Neural crest cell (in vitro differentiated cells): ENCODE data around the gene ADORA1. TPM values are rescaled to one million over a fixed set of nuclear protein-coding genes. Genes with fewer than 3 reads are reported as not detected.

Experiments
- DNase-seq: peaks from one replicate; pipeline ENCODE4 v3.0.0; 2021; ENCODE audit warnings: low read depth, mixed read lengths, low spot score
- H3K27ac Mint-ChIP-seq: one replicate; pipeline ENCODE4 v1.8.0; 2021; ENCODE audit warnings: mild to moderate bottlenecking, mixed read lengths; ENCODE audit not compliant: unreplicated experiment
- H3K27me3 Mint-ChIP-seq: 2 replicates; pipeline ENCODE4 v1.8.0; 2021; ENCODE audit warnings: low read depth, mild to moderate bottlenecking, mixed read lengths
- H3K36me3 Mint-ChIP-seq: 2 replicates; pipeline ENCODE4 v1.8.0; 2021; ENCODE audit warnings: low read depth, mild to moderate bottlenecking, mixed read lengths
- H3K4me1 Mint-ChIP-seq: 2 replicates; pipeline ENCODE4 v1.8.0; 2021; ENCODE audit warnings: mixed read lengths
- H3K4me3 Mint-ChIP-seq: one replicate; pipeline ENCODE4 v1.8.0; 2021; ENCODE audit warnings: mild to moderate bottlenecking, mixed read lengths
- H3K9me3 Mint-ChIP-seq: 2 replicates; pipeline ENCODE4 v1.8.0; 2021; ENCODE audit warnings: mixed read lengths
- CTCF ChIP-seq: fragments of 200-600 bp; sonication (generic); conservative IDR thresholded peaks from 2 replicates; pipeline ENCODE4 v1.5.0; 2021; ENCODE audit warnings: antibody characterized with exemption, mild to moderate bottlenecking
- total RNA-seq: library from RNA; stranded (reverse); gene quantifications from 2 replicates; pipeline ENCODE4 v1.2.1, GENCODE V29; 2021

The ADORA1 gene
- total RNA-seq, 1 donor from 2014 or later, result 1.9 TPM

GRCh38 chr1:203197625-203198024 is 70.1 kb downstream of the ADORA1 start:
- no peak for TF ChIP-seq CTCF
- DNase-seq, result no peak
- Mint-ChIP-seq H3K4me1 (peaks cover 1% of the 10 kb centered on the region), H3K36me3 (no peaks in the 10 kb centered on the region), H3K27ac (no peak overlapping the region), H3K4me3 (no peak overlapping the region), H3K27me3 (no peaks in the 10 kb centered on the region), H3K9me3 (no peaks in the 10 kb centered on the region)

- no peak for DNase-seq
- Mint-ChIP-seq H3K27me3 (peaks cover 2% of the 10 kb centered on the region), H3K9me3 (no peaks in the 10 kb centered on the region), H3K4me1 (no peaks in the 10 kb centered on the region), H3K27ac (no peak overlapping the region), H3K36me3 (no peaks in the 10 kb centered on the region), H3K4me3 (no peak overlapping the region)
- TF ChIP-seq CTCF, result no peak
These were observed 71.5 kb downstream of the ADORA1 start for GRCh38 chr1:203199002-203199401.

- peaks cover 2% of the 10 kb centered on the region for H3K27me3 Mint-ChIP-seq
- no peak overlapping the region for H3K4me3 Mint-ChIP-seq
- H3K9me3 Mint-ChIP-seq, result no peaks in the 10 kb centered on the region
- H3K36me3 Mint-ChIP-seq, result no peaks in the 10 kb centered on the region
- no peaks in the 10 kb centered on the region for H3K4me1 Mint-ChIP-seq
- H3K27ac Mint-ChIP-seq, result no peak overlapping the region
- TF ChIP-seq CTCF, result no peak
- DNase-seq, result no peak
These were observed 71.9 kb downstream of the ADORA1 start for GRCh38 chr1:203199481-203199815.

- Mint-ChIP-seq H3K36me3 (no peaks in the 10 kb centered on the region), H3K27me3 (peaks cover 2% of the 10 kb centered on the region), H3K27ac (no peak overlapping the region)
These were observed 72.5 kb downstream of the ADORA1 start for GRCh38 chr1:203199816-203200571.

GRCh38 chr1:203200916-203201315 is 73.4 kb downstream of the ADORA1 start:
- TF ChIP-seq CTCF, result no peak

More at GRCh38 chr1:203199816-203200571, 72.5 kb downstream of the ADORA1 start:
- Mint-ChIP-seq H3K9me3 (no peaks in the 10 kb centered on the region), H3K4me1 (no peaks in the 10 kb centered on the region), H3K4me3 (no peak overlapping the region)
- no peak for TF ChIP-seq CTCF
- no peak for DNase-seq

More at GRCh38 chr1:203200916-203201315, 73.4 kb downstream of the ADORA1 start:
- H3K4me3 Mint-ChIP-seq, result no peak overlapping the region
- no peaks in the 10 kb centered on the region for H3K9me3 Mint-ChIP-seq
- no peak for DNase-seq
- no peaks in the 10 kb centered on the region for H3K4me1 Mint-ChIP-seq
- peaks cover 2% of the 10 kb centered on the region for H3K27me3 Mint-ChIP-seq
- H3K27ac Mint-ChIP-seq, result no peak overlapping the region
- H3K36me3 Mint-ChIP-seq, result no peaks in the 10 kb centered on the region
